ENCODE results near the gene SIVA1. TPM values are rescaled to one million over a fixed set of nuclear protein-coding genes. Genes with fewer than 3 reads are reported as not detected.

The SIVA1 gene
- total and polyA plus RNA-seq, 2 of the 8 experiments (the other 6 are each of a cell fraction or from before 2014, with no cell fraction given), result 123 to 589 TPM

DNA sequence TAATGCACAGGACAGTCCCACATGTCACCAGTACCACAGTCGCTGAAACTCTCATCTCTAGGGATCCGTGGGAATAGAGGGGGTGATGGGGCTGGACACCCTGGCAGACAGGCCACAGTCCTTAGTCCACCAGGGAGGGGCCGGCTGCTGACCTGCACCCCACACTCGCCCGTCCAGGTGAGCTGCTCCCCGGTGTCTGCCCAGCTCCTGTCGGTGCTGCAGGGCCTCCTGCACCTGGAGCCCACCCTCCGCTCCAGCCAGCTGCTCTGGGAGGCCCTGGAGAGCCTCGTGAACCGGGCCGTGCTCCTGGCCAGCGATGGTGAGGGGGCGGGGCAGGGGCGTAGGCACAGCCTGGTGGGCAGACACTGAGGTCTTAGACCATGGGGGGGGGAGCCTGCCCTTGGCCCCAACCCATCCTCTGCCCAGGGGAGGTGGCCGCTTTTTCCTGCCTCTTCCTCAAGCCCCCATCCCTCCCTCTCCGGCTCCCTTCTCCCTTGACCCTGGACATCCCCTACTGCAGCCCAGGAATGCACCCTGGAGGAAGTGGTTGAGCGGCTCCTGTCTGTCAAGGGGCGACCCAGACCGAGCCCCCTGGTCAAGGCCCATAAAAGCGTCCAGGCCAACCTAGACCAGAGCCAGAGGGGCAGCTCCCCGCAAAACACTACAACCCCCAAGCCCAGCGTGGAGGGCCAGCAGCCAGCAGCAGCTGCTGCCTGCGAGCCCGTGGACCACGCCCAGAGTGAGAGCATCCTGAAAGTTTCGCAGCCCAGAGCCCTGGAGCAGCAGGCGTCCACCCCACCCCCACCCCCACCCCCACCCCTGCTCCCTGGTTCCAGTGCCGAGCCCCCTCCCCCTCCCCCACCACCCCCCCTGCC, 46.0 kb upstream of the SIVA1 start:
- Histone ChIP-seq H3K14ac (ENCODE audit: insufficient read length) (no peak overlapping the region), H3K4me2 (ENCODE audit: insufficient read depth in 1 of 2, low read depth in 2 of 2, low read length in 2 of 2) (peak overlapping the region in 1 of 2 experiments; percentile 5; a peak in 1 of 4 replicates), H3K4ac (replicated peaks; ENCODE audit: insufficient read length, low read depth, low read length) (no peak overlapping the region), H4K91ac (replicated peaks; ENCODE audit: insufficient read length, low read length) (no peak overlapping the region), H3K4me3 (ENCODE audit: extremely low read depth in 1 of 4, insufficient read depth in 2 of 4, low read depth in 3 of 4, low read length in 4 of 4) (no peak overlapping the region), H2BK120ac (replicated peaks; ENCODE audit: low read depth, low read length) (no peak overlapping the region), H3K23me2 (ENCODE audit: low read depth, low read length) (no peaks in the 10 kb centered on the region), H3K9ac (replicated peaks in 1 of 4; ENCODE audit: extremely low read depth in 1 of 4, low read depth in 3 of 4, low read length in 3 of 4) (no peak overlapping the region), H2BK20ac (ENCODE audit: low read length) (peak overlapping the region; percentile 15; the same call in 1 of the 2 replicates), H4K8ac (ENCODE audit: extremely low read depth, insufficient read depth, low read length) (no peak overlapping the region; the same call in 1 of the 2 replicates), H3K79me1 (ENCODE audit: low read depth, low read length) (no peaks in the 10 kb centered on the region; the same call in 1 of the 2 replicates), H3K79me2 (ENCODE audit: control insufficient read depth in 1 of 2, insufficient read depth in 2 of 2, low read length in 2 of 2) (no peaks in the 10 kb centered on the region), H3K56ac (replicated peaks; ENCODE audit: insufficient read length, low read depth, low read length) (no peak overlapping the region), H4K5ac (ENCODE audit: insufficient read length, low read depth, low read length) (no peak overlapping the region), H3K36me3 (ENCODE audit: control insufficient read depth in 2 of 4, insufficient read depth in 4 of 4, low read length in 3 of 4) (peaks cover 4 to 41% (median 15%) of the 10 kb centered on the region in 4 experiments; a peak in 6 of 8 replicates), H3K27me3 (replicated peaks in 1 of 4; ENCODE audit: control insufficient read depth in 3 of 4, extremely low read depth in 1 of 4, insufficient read depth in 3 of 4, low read length in 3 of 4) (no peaks in the 10 kb centered on the region), H3K23ac (ENCODE audit: insufficient read length) (no peak overlapping the region), H2AFZ (ENCODE audit: low read length) (no peak overlapping the region), H2BK5ac (ENCODE audit: low read depth, low read length) (peak overlapping the region; percentile 32; the same call in 1 of the 2 replicates), H4K20me1 (replicated peaks in 1 of 2; ENCODE audit: control insufficient read depth in 1 of 2, insufficient read depth in 2 of 2, low read length in 2 of 2) (peaks cover 0 to 25% of the 10 kb centered on the region in 2 experiments), H3K4me1 (replicated peaks in 1 of 4; ENCODE audit: control insufficient read depth in 3 of 4, insufficient read depth in 4 of 4, low read length in 3 of 4) (peaks cover 0 to 15% (median 13%) of the 10 kb centered on the region in 4 experiments; a peak in 5 of 7 replicates), H2AK5ac (ENCODE audit: low read depth, low read length) (no peak overlapping the region), H3K27ac (ENCODE audit: low read depth, low read length) (no peak overlapping the region), H3K9me3 (ENCODE audit: insufficient read depth in 2 of 2, low read depth in 1 of 2, low read length in 1 of 2) (peaks cover 6 to 17% of the 10 kb centered on the region in 2 experiments), H2BK12ac (ENCODE audit: low read depth, low read length) (no peak overlapping the region), H3K18ac (ENCODE audit: extremely low read depth, low read length) (peak overlapping the region; percentile 7; the same call in 1 of the 2 replicates), H2BK15ac (ENCODE audit: low read length) (no peak overlapping the region)
- ChIA-PET CTCF (ENCODE audit: partially characterized antibody) (interaction anchor here (1.0 to 3.8 kb wide), 11 partner anchors 8 to 55 kb away, joined by 3 to 17 read pairs (median 5); no protein-coding TSS in a partner anchor), POLR2A (ENCODE audit: partially characterized antibody) (interaction anchor here (0.9 to 1.6 kb wide), 4 partner anchors 9 to 155 kb away, joined by 3 to 6 read pairs (median 4); no protein-coding TSS in a partner anchor)
- FAIRE-seq (no peak), DNase-seq (ENCODE audit: low read depth in 1 of 2, low spot score in 2 of 2) (no peak)
- TF ChIP-seq NANOG (IDR thresholded peaks at IDR 0.05; ENCODE audit: insufficient read depth, low read depth, low read length, poor library complexity, severe bottlenecking) (no peak), CREB1 (IDR thresholded peaks at IDR 0.05) (no peak), CHD1 (IDR thresholded peaks at IDR 0.05; ENCODE audit: low read depth, low read length) (no peak), SUZ12 (IDR thresholded peaks at IDR 0.05; ENCODE audit: low read length) (no peak)
- 78% methylated on average over 13 of the region's 28 CpGs; no CpG with 5 or more reads in 1 of the 2 experiments for WGBS, 2 experiments (ENCODE audit: extremely low coverage in 1 of 2, insufficient coverage in 1 of 2, insufficient read length in 1 of 2, insufficient replicate concordance in 2 of 2, low coverage in 1 of 2, low lambda C conversion rate in 2 of 2, missing lambda C conversion rate in 1 of 2)
